GM23338 (cell line): ENCODE data around the gene KIFC3.

Experiments
- CREB1 ChIP-seq: fragments of 250-450 bp; sonication (Bioruptor Pico); IDR thresholded peaks from 2 replicates; pipeline ENCODE4 v1.5.0; 2020; ENCODE audit warnings: low read depth, mild to moderate bottlenecking, moderate library complexity
- CTCF ChIP-seq, 2 experiments: fragments of 200-600 bp in 1 of 2; sonication (generic) in 1 of 2; conservative IDR thresholded peaks; 2 replicates each; pipeline versions ENCODE4 v1.5.1 to v1.6.1; 2016 to 2017; ENCODE audit warnings: antibody characterized with exemption in 2 of 2, low read depth in 2 of 2, mild to moderate bottlenecking in 2 of 2, moderate library complexity in 1 of 2
- EZH2 ChIP-seq: fragments of 200-600 bp; sonication (generic); IDR thresholded peaks from one replicate; pipeline ENCODE4 v1.8.0; 2017; ENCODE audit warnings: antibody characterized with exemption, mild to moderate bottlenecking, low read depth; ENCODE audit not compliant: unreplicated experiment
- JUNB ChIP-seq: IDR thresholded peaks from one replicate; pipeline ENCODE4 v1.6.1; 2016; ENCODE audit warnings: antibody characterized with exemption; ENCODE audit not compliant: unreplicated experiment
- POLR2AphosphoS5 ChIP-seq: IDR thresholded peaks from 2 replicates; pipeline ENCODE4 v1.6.1; 2016; ENCODE audit warnings: antibody characterized with exemption, low read depth
- REST ChIP-seq: IDR thresholded peaks from one replicate; pipeline ENCODE4 v1.6.1; 2018; ENCODE audit warnings: antibody characterized with exemption; ENCODE audit not compliant: unreplicated experiment
- STAT1 ChIP-seq: IDR thresholded peaks from one replicate; pipeline ENCODE4 v1.6.1; 2016; ENCODE audit warnings: antibody characterized with exemption; ENCODE audit not compliant: unreplicated experiment

GRCh38 chr16:57724531-57724930, 77.8 kb downstream of the KIFC3 start:
- TF ChIP-seq CREB1 (CRISPR knock-in tag) (no peak), REST (no peak), POLR2AphosphoS5 (no peak), EZH2 (no peak), CTCF (conservative IDR thresholded peaks at IDR 0.05; ENCODE audit: low read depth in 2 of 2) (no peak), STAT1 (no peak), JUNB (no peak)
